OCI-LY1 (cell line): ENCODE results near the gene CDS1.

Experiments used
- H2AFZ ChIP-seq: fragments of 200-600 bp; sonication (generic), shearing (Covaris generic); 2 replicates; pipeline ENCODE4 v1.6.0; 2014; ENCODE audit warnings: antibody characterized with exemption, mild to moderate bottlenecking, low read length
- H3F3A ChIP-seq: fragments of 200-600 bp; sonication (generic), shearing (Covaris generic); 2 replicates; pipeline ENCODE4 v1.6.0; 2014; ENCODE audit warnings: mild to moderate bottlenecking, antibody characterized with exemption, low read length, moderate library complexity; ENCODE audit not compliant: insufficient read depth
- H3K27ac ChIP-seq: fragments of 200-600 bp; sonication (generic); 2 replicates; pipeline ENCODE4 v1.5.1; 2014; ENCODE audit warnings: low read length, mixed run types, mild to moderate bottlenecking, low read depth; ENCODE audit not compliant: poor library complexity, severe bottlenecking
- H3K27me3 ChIP-seq: fragments of 200-600 bp; sonication (generic); 2 replicates; pipeline ENCODE4 v1.6.0; 2014; ENCODE audit warnings: antibody characterized with exemption, mild to moderate bottlenecking, low read length, moderate library complexity; ENCODE audit not compliant: insufficient read depth
- H3K36me3 ChIP-seq: fragments of 200-600 bp; sonication (generic); 2 replicates; pipeline ENCODE4 v1.6.1; 2014; ENCODE audit warnings: mild to moderate bottlenecking, antibody characterized with exemption, low read length, moderate library complexity, mixed read lengths; ENCODE audit not compliant: insufficient read depth
- H3K4me1 ChIP-seq: fragments of 200-600 bp; sonication (generic); 2 replicates; pipeline ENCODE4 v1.5.1; 2014; ENCODE audit warnings: mild to moderate bottlenecking, low read length, moderate library complexity; ENCODE audit not compliant: insufficient read depth, severe bottlenecking
- H3K4me2 ChIP-seq: fragments of 200-600 bp; sonication (generic), shearing (Covaris generic); 2 replicates; pipeline ENCODE4 v1.6.1; 2014; ENCODE audit warnings: low read length
- H3K4me3 ChIP-seq: fragments of 200-600 bp; sonication (generic); 2 replicates; pipeline ENCODE4 v1.5.1; 2014; ENCODE audit warnings: low read length, low read depth, mild to moderate bottlenecking, mixed read lengths; ENCODE audit not compliant: poor library complexity, severe bottlenecking
- H3K79me2 ChIP-seq: fragments of 200-600 bp; shearing (Covaris generic); 2 replicates; pipeline ENCODE4 v1.6.1; 2016; ENCODE audit warnings: mixed run types, low read length, mixed read lengths; ENCODE audit not compliant: insufficient read depth
- H3K9ac ChIP-seq: fragments of 200-600 bp; sonication (generic), shearing (Covaris generic); 2 replicates; pipeline ENCODE4 v1.6.1; 2014; ENCODE audit warnings: mild to moderate bottlenecking, low read length, mixed read lengths
- H3K9me2 ChIP-seq: fragments of 200-600 bp; sonication (generic), shearing (Covaris generic); 2 replicates; pipeline ENCODE4 v1.6.1; 2014; ENCODE audit warnings: low read depth, mild to moderate bottlenecking, low read length, mixed read lengths
- H3K9me3 ChIP-seq: fragments of 200-600 bp; shearing (Covaris generic); 2 replicates; pipeline ENCODE4 v1.6.1; 2014; ENCODE audit warnings: low read length, mixed read lengths
- H4K20me1 ChIP-seq: fragments of 200-600 bp; sonication (generic), shearing (Covaris generic); 2 replicates; pipeline ENCODE4 v1.6.0; 2016; ENCODE audit warnings: mild to moderate bottlenecking, low read length; ENCODE audit not compliant: insufficient read depth
- CTCF ChIP-seq: fragments of 200-600 bp; sonication (generic), shearing (Covaris generic); IDR thresholded peaks from 2 replicates; pipeline ENCODE4 v1.5.1; 2017; ENCODE audit warnings: mild to moderate bottlenecking, antibody characterized with exemption, low read length, moderate library complexity, mixed read lengths
- EZH2 ChIP-seq: fragments of 200-600 bp; sonication (generic), shearing (Covaris generic); IDR thresholded peaks from 2 replicates; pipeline ENCODE4 v1.8.0; 2017; ENCODE audit warnings: borderline replicate concordance, mixed run types, mild to moderate bottlenecking, antibody characterized with exemption, low read length, moderate library complexity, mixed read lengths

Gene CDS1

DNA sequence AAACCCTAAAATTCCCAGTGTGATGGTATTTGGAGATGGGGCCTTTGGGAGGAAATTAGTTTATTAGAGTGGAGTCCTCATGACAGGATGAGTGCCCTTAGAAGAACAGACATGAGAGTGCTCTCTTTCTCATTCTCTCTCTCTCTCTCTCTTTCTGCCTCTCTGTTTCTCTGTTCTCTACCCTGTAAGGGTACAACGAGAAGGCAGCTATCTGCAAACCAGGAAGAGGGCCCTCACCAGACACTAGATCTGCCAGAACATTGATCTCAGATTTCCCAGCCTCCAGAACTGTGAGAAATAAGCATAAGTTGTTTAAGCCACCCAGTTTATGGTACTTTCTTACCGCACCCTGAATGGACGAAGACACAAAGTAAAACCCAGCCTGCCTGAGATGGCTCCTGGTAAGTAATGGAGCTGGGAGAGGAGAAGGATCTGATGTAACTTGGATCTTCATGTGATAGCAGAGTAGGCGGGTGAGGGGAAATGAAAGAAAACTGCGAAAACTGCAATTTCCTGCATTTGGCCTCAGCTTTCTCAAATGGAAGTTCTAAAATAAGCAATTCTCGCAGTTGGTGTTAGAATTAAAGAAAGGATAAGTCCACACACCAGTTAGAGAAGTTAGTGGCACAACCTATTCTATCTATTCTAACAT, 8.7 kb upstream of the CDS1 start:
- Histone ChIP-seq H3K9me3 (no peaks in the 10 kb centered on the region), H3K4me1 (no peaks in the 10 kb centered on the region), H3K27ac (no peak overlapping the region), H3K9me2 (no peaks in the 10 kb centered on the region), H3K27me3 (no peaks in the 10 kb centered on the region), H4K20me1 (no peaks in the 10 kb centered on the region), H3K79me2 (no peaks in the 10 kb centered on the region), H3K36me3 (no peaks in the 10 kb centered on the region), H2AFZ (no peak overlapping the region), H3K9ac (no peak overlapping the region), H3K4me2 (no peak overlapping the region), H3K4me3 (no peak overlapping the region), H3F3A (no peaks in the 10 kb centered on the region)
- TF ChIP-seq CTCF: no peak
- no peak for TF ChIP-seq EZH2

GRCh38 chr4:84578540-84579402, 4.2 kb upstream of the CDS1 start:
- TF ChIP-seq CTCF (peak; percentile 56), EZH2 (no peak)
- Histone ChIP-seq H3K79me2 (no peaks in the 10 kb centered on the region), H3K9me3 (no peaks in the 10 kb centered on the region), H4K20me1 (no peaks in the 10 kb centered on the region), H2AFZ (no peak overlapping the region), H3K27me3 (peaks cover 10% of the 10 kb centered on the region; the same call in 1 of the 2 replicates), H3F3A (no peaks in the 10 kb centered on the region), H3K9me2 (no peaks in the 10 kb centered on the region), H3K36me3 (no peaks in the 10 kb centered on the region), H3K4me1 (peaks cover 10% of the 10 kb centered on the region), H3K9ac (no peak overlapping the region), H3K4me2 (no peak overlapping the region), H3K4me3 (no peak overlapping the region), H3K27ac (no peak overlapping the region)

DNA sequence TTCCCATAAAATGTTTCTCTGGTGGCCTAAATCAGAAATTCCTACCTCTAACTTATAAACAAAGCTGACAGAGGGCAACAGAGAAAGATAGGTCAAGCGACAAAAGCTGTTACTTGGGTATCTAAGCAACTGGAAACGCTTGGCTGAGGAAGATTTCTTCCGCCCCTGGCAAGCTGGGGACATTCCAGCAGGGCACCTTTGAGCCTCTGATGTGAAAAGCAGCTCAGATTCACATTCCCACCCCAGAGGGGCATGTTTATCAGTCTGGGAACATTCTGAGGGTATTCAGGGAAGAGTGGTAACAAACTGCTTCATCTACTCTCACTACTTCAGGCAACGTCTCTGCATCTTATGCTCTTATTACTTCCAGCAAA, 3.5 kb upstream of the CDS1 start:
- no peak overlapping the region for H3K9ac ChIP-seq
- H3K79me2 ChIP-seq: no peaks in the 10 kb centered on the region
- H3K27ac ChIP-seq: no peak overlapping the region
- no peaks in the 10 kb centered on the region for H3F3A ChIP-seq
- H3K9me3 ChIP-seq: no peaks in the 10 kb centered on the region
- no peaks in the 10 kb centered on the region for H3K36me3 ChIP-seq
- TF ChIP-seq CTCF (no peak), EZH2 (no peak)
- no peak overlapping the region for H3K4me3 ChIP-seq
- H3K4me1 ChIP-seq: peaks cover 10% of the 10 kb centered on the region
- peaks cover 11% of the 10 kb centered on the region; the same call in 1 of the 2 replicates for H3K27me3 ChIP-seq
- H3K4me2 ChIP-seq: no peak overlapping the region
- H2AFZ ChIP-seq: no peak overlapping the region
- no peaks in the 10 kb centered on the region for H3K9me2 ChIP-seq
- H4K20me1 ChIP-seq: no peaks in the 10 kb centered on the region
